Measurements from ENCODE around the gene GPR146.

Gene GPR146

GRCh38 chr7:1025743-1026581 is 18.4 kb upstream of the GPR146 start:
- Histone ChIP-seq H3K27me3 (replicated peaks; ENCODE audit: control insufficient read depth, insufficient read depth, low read length, poor library complexity, severe bottlenecking) (no peaks in the 10 kb centered on the region), H3K36me3 (ENCODE audit: control insufficient read depth, insufficient read depth, low read length) (peaks cover 13% of the 10 kb centered on the region), H3K9me3 (ENCODE audit: control insufficient read depth, low read length) (no peaks in the 10 kb centered on the region), H3K4me3 (ENCODE audit: insufficient read depth, low read depth, low read length, poor library complexity, severe bottlenecking) (no peak overlapping the region), H3K27ac (ENCODE audit: insufficient read depth, low read length, poor library complexity, severe bottlenecking) (no peak overlapping the region), H3K4me1 (ENCODE audit: control insufficient read depth, insufficient read depth, low read length, poor library complexity, severe bottlenecking) (peaks cover 18% of the 10 kb centered on the region)
- DNase-seq = no peak

- Histone ChIP-seq H3K27me3 (replicated peaks; ENCODE audit: control insufficient read depth, insufficient read depth, low read length, poor library complexity, severe bottlenecking) (no peaks in the 10 kb centered on the region), H3K9me3 (ENCODE audit: control insufficient read depth, low read length) (no peaks in the 10 kb centered on the region), H3K27ac (ENCODE audit: insufficient read depth, low read length, poor library complexity, severe bottlenecking) (no peak overlapping the region), H3K36me3 (ENCODE audit: control insufficient read depth, insufficient read depth, low read length) (peaks cover 10% of the 10 kb centered on the region), H3K4me3 (ENCODE audit: insufficient read depth, low read depth, low read length, poor library complexity, severe bottlenecking) (no peak overlapping the region), H3K4me1 (ENCODE audit: control insufficient read depth, insufficient read depth, low read length, poor library complexity, severe bottlenecking) (peaks cover 18% of the 10 kb centered on the region)
- DNase-seq = no peak
Measured at GRCh38 chr7:1026721-1027161, 17.6 kb upstream of the GPR146 start.

- Histone ChIP-seq H3K27ac (ENCODE audit: insufficient read depth, low read length, poor library complexity, severe bottlenecking) (peak overlapping the region; percentile 60), H3K9me3 (ENCODE audit: control insufficient read depth, low read length) (no peaks in the 10 kb centered on the region), H3K36me3 (ENCODE audit: control insufficient read depth, insufficient read depth, low read length) (peaks cover 10% of the 10 kb centered on the region), H3K4me3 (ENCODE audit: insufficient read depth, low read depth, low read length, poor library complexity, severe bottlenecking) (peak overlapping the region; percentile 62), H3K4me1 (ENCODE audit: control insufficient read depth, insufficient read depth, low read length, poor library complexity, severe bottlenecking) (peaks cover 18% of the 10 kb centered on the region), H3K27me3 (replicated peaks; ENCODE audit: control insufficient read depth, insufficient read depth, low read length, poor library complexity, severe bottlenecking) (no peaks in the 10 kb centered on the region)
- no peak for DNase-seq
Measured at GRCh38 chr7:1027242-1028043, 16.9 kb upstream of the GPR146 start.

GRCh38 chr7:1028044-1028770 is 16.1 kb upstream of the GPR146 start:
- peaks cover 23% of the 10 kb centered on the region for H3K4me1 ChIP-seq (ENCODE audit: control insufficient read depth, insufficient read depth, low read length, poor library complexity, severe bottlenecking)
- no peaks in the 10 kb centered on the region for H3K9me3 ChIP-seq (ENCODE audit: control insufficient read depth, low read length)
- peak overlapping the region; percentile 62 for H3K4me3 ChIP-seq (ENCODE audit: insufficient read depth, low read depth, low read length, poor library complexity, severe bottlenecking)
- DNase-seq = peak; percentile 63 to 78 (median 67)
- H3K27me3 ChIP-seq (replicated peaks; ENCODE audit: control insufficient read depth, insufficient read depth, low read length, poor library complexity, severe bottlenecking) = no peaks in the 10 kb centered on the region
- peak overlapping the region; percentile 60 for H3K27ac ChIP-seq (ENCODE audit: insufficient read depth, low read length, poor library complexity, severe bottlenecking)
- peaks cover 10% of the 10 kb centered on the region for H3K36me3 ChIP-seq (ENCODE audit: control insufficient read depth, insufficient read depth, low read length)

GRCh38 chr7:1028775-1029636 is 15.3 kb upstream of the GPR146 start:
- Histone ChIP-seq H3K4me1 (ENCODE audit: control insufficient read depth, insufficient read depth, low read length, poor library complexity, severe bottlenecking) (peaks cover 31% of the 10 kb centered on the region), H3K4me3 (ENCODE audit: insufficient read depth, low read depth, low read length, poor library complexity, severe bottlenecking) (peak overlapping the region; percentile 62), H3K27me3 (replicated peaks; ENCODE audit: control insufficient read depth, insufficient read depth, low read length, poor library complexity, severe bottlenecking) (no peaks in the 10 kb centered on the region), H3K9me3 (ENCODE audit: control insufficient read depth, low read length) (no peaks in the 10 kb centered on the region), H3K27ac (ENCODE audit: insufficient read depth, low read length, poor library complexity, severe bottlenecking) (peak overlapping the region; percentile 60), H3K36me3 (ENCODE audit: control insufficient read depth, insufficient read depth, low read length) (peaks cover 9% of the 10 kb centered on the region)
- peak; percentile 39 to 59 (median 52) for DNase-seq

- Histone ChIP-seq H3K9me3 (ENCODE audit: control insufficient read depth, low read length) (no peaks in the 10 kb centered on the region), H3K36me3 (ENCODE audit: control insufficient read depth, insufficient read depth, low read length) (peaks cover 7% of the 10 kb centered on the region), H3K4me1 (ENCODE audit: control insufficient read depth, insufficient read depth, low read length, poor library complexity, severe bottlenecking) (peaks cover 32% of the 10 kb centered on the region), H3K27me3 (replicated peaks; ENCODE audit: control insufficient read depth, insufficient read depth, low read length, poor library complexity, severe bottlenecking) (no peaks in the 10 kb centered on the region), H3K27ac (ENCODE audit: insufficient read depth, low read length, poor library complexity, severe bottlenecking) (peak overlapping the region; percentile 12), H3K4me3 (ENCODE audit: insufficient read depth, low read depth, low read length, poor library complexity, severe bottlenecking) (no peak overlapping the region)
- no peak for DNase-seq
Measured at GRCh38 chr7:1029637-1030443, 14.5 kb upstream of the GPR146 start.

GRCh38 chr7:1030444-1031070 is 13.8 kb upstream of the GPR146 start:
- no peaks in the 10 kb centered on the region for H3K27me3 ChIP-seq (replicated peaks; ENCODE audit: control insufficient read depth, insufficient read depth, low read length, poor library complexity, severe bottlenecking)
- no peak overlapping the region for H3K4me3 ChIP-seq (ENCODE audit: insufficient read depth, low read depth, low read length, poor library complexity, severe bottlenecking)
- peaks cover 4% of the 10 kb centered on the region for H3K36me3 ChIP-seq (ENCODE audit: control insufficient read depth, insufficient read depth, low read length)
- no peak for DNase-seq
- no peaks in the 10 kb centered on the region for H3K9me3 ChIP-seq (ENCODE audit: control insufficient read depth, low read length)
- peaks cover 32% of the 10 kb centered on the region for H3K4me1 ChIP-seq (ENCODE audit: control insufficient read depth, insufficient read depth, low read length, poor library complexity, severe bottlenecking)
- H3K27ac ChIP-seq (ENCODE audit: insufficient read depth, low read length, poor library complexity, severe bottlenecking) = no peak overlapping the region

GRCh38 chr7:1031716-1032455 is 12.5 kb upstream of the GPR146 start:
- Histone ChIP-seq H3K27me3 (replicated peaks; ENCODE audit: control insufficient read depth, insufficient read depth, low read length, poor library complexity, severe bottlenecking) (no peaks in the 10 kb centered on the region), H3K27ac (ENCODE audit: insufficient read depth, low read length, poor library complexity, severe bottlenecking) (no peak overlapping the region), H3K4me1 (ENCODE audit: control insufficient read depth, insufficient read depth, low read length, poor library complexity, severe bottlenecking) (peaks cover 32% of the 10 kb centered on the region), H3K4me3 (ENCODE audit: insufficient read depth, low read depth, low read length, poor library complexity, severe bottlenecking) (no peak overlapping the region), H3K36me3 (ENCODE audit: control insufficient read depth, insufficient read depth, low read length) (no peaks in the 10 kb centered on the region), H3K9me3 (ENCODE audit: control insufficient read depth, low read length) (no peaks in the 10 kb centered on the region)
- no peak for DNase-seq
